ENCODE data around the gene ATAD5.
"Not testable (repeated sequence)": the region's sequence is repeated elsewhere in the genome, so short reads cannot be mapped to it uniquely, and the experiment has no call there.

ATAD5 gene

GRCh38 chr17:30831663-30832437 is at the start of gene ATAD5:
TSS of gene ATAD5 (plus strand) at chr17:30831966. CDS start at chr17:30832348, 382 bp downstream.
- peak within 1 kb of the TSS; percentile 99 for H3K27ac Mint-ChIP-seq
- H3K9me3 Mint-ChIP-seq: no peaks in the 10 kb centered on the region
- H3K36me3 Mint-ChIP-seq (ENCODE audit: low read depth): peaks cover 30% of the 10 kb centered on the region
- H3K4me1 Mint-ChIP-seq (ENCODE audit: low read depth): peaks cover 36% of the 10 kb centered on the region
- peak within 1 kb of the TSS; percentile 97 for H3K4me3 Mint-ChIP-seq
- H3K27me3 Mint-ChIP-seq: no peaks in the 10 kb centered on the region

- no peaks in the 10 kb centered on the region for H3K27me3 Mint-ChIP-seq
- peak overlapping the region; percentile 56 for H3K27ac Mint-ChIP-seq
- H3K9me3 Mint-ChIP-seq: no peaks in the 10 kb centered on the region
- H3K4me3 Mint-ChIP-seq: no peak overlapping the region
- peaks cover 47% of the 10 kb centered on the region for H3K36me3 Mint-ChIP-seq (ENCODE audit: low read depth)
- H3K4me1 Mint-ChIP-seq (ENCODE audit: low read depth): peaks cover 28% of the 10 kb centered on the region
These were observed 49.6 kb upstream of the ATAD5 start for GRCh38 chr17:30782206-30782605.

GRCh38 chr17:30788918-30789317 is 42.8 kb upstream of the ATAD5 start:
- Mint-ChIP-seq H3K27me3 (no peaks in the 10 kb centered on the region), H3K9me3 (no peaks in the 10 kb centered on the region), H3K36me3 (ENCODE audit: low read depth) (peaks cover 61% of the 10 kb centered on the region), H3K4me3 (no peak overlapping the region), H3K4me1 (ENCODE audit: low read depth) (peaks cover 24% of the 10 kb centered on the region), H3K27ac (peak overlapping the region; percentile 15)

- H3K36me3 Mint-ChIP-seq (ENCODE audit: low read depth): peaks cover 63% of the 10 kb centered on the region
- H3K4me1 Mint-ChIP-seq (ENCODE audit: low read depth): peaks cover 19% of the 10 kb centered on the region
- H3K27ac Mint-ChIP-seq: peak overlapping the region; percentile 57
- no peaks in the 10 kb centered on the region for H3K27me3 Mint-ChIP-seq
- H3K9me3 Mint-ChIP-seq: no peaks in the 10 kb centered on the region
- H3K4me3 Mint-ChIP-seq: no peak overlapping the region
These were observed 41.5 kb upstream of the ATAD5 start for GRCh38 chr17:30790279-30790678.

- H3K4me1 Mint-ChIP-seq (ENCODE audit: low read depth): peaks cover 36% of the 10 kb centered on the region
- H3K4me3 Mint-ChIP-seq: no peak overlapping the region
- no peaks in the 10 kb centered on the region for H3K27me3 Mint-ChIP-seq
- no peaks in the 10 kb centered on the region for H3K9me3 Mint-ChIP-seq
- H3K36me3 Mint-ChIP-seq (ENCODE audit: low read depth): peaks cover 68% of the 10 kb centered on the region
- peak overlapping the region; percentile 57 for H3K27ac Mint-ChIP-seq
These were observed 38.3 kb upstream of the ATAD5 start for GRCh38 chr17:30793282-30793977.

- H3K36me3 Mint-ChIP-seq (ENCODE audit: low read depth): peaks cover 62% of the 10 kb centered on the region
- no peaks in the 10 kb centered on the region for H3K27me3 Mint-ChIP-seq
These were observed 37.4 kb upstream of the ATAD5 start for GRCh38 chr17:30794372-30794771.

GRCh38 chr17:30796016-30796415 is 35.8 kb upstream of the ATAD5 start:
- peaks cover 20% of the 10 kb centered on the region for H3K4me1 Mint-ChIP-seq (ENCODE audit: low read depth)
- peak overlapping the region; percentile 69 for H3K27ac Mint-ChIP-seq
- H3K36me3 Mint-ChIP-seq (ENCODE audit: low read depth): peaks cover 62% of the 10 kb centered on the region
- H3K9me3 Mint-ChIP-seq: no peaks in the 10 kb centered on the region
- H3K4me3 Mint-ChIP-seq: no peak overlapping the region
- no peaks in the 10 kb centered on the region for H3K27me3 Mint-ChIP-seq

More at GRCh38 chr17:30794372-30794771, 37.4 kb upstream of the ATAD5 start:
- Mint-ChIP-seq H3K27ac (no peak overlapping the region), H3K4me3 (no peak overlapping the region), H3K9me3 (no peaks in the 10 kb centered on the region), H3K4me1 (ENCODE audit: low read depth) (peaks cover 30% of the 10 kb centered on the region)

GRCh38 chr17:30801671-30802070 is 30.1 kb upstream of the ATAD5 start:
- Mint-ChIP-seq H3K9me3 (no peaks in the 10 kb centered on the region), H3K4me3 (no peak overlapping the region), H3K27ac (peak overlapping the region; percentile 64), H3K36me3 (ENCODE audit: low read depth) (peaks cover 58% of the 10 kb centered on the region), H3K27me3 (no peaks in the 10 kb centered on the region), H3K4me1 (ENCODE audit: low read depth) (peaks cover 27% of the 10 kb centered on the region)

GRCh38 chr17:30805944-30806456 is 25.8 kb upstream of the ATAD5 start:
- peaks cover 47% of the 10 kb centered on the region for H3K36me3 Mint-ChIP-seq (ENCODE audit: low read depth)
- no peaks in the 10 kb centered on the region for H3K9me3 Mint-ChIP-seq
- peaks cover 60% of the 10 kb centered on the region for H3K4me1 Mint-ChIP-seq (ENCODE audit: low read depth)

GRCh38 chr17:30807896-30808295 is 23.9 kb upstream of the ATAD5 start:
- peaks cover 30% of the 10 kb centered on the region for H3K36me3 Mint-ChIP-seq (ENCODE audit: low read depth)
- H3K4me1 Mint-ChIP-seq (ENCODE audit: low read depth): peaks cover 71% of the 10 kb centered on the region
- H3K27me3 Mint-ChIP-seq: no peaks in the 10 kb centered on the region
- peak overlapping the region; percentile 43 for H3K4me3 Mint-ChIP-seq
- no peaks in the 10 kb centered on the region for H3K9me3 Mint-ChIP-seq
- peak overlapping the region; percentile 75 for H3K27ac Mint-ChIP-seq

More at GRCh38 chr17:30805944-30806456, 25.8 kb upstream of the ATAD5 start:
- Mint-ChIP-seq H3K27me3 (no peaks in the 10 kb centered on the region), H3K4me3 (no peak overlapping the region), H3K27ac (peak overlapping the region; percentile 80)

GRCh38 chr17:30808785-30809286 is 22.9 kb upstream of the ATAD5 start:
- peak overlapping the region; percentile 95 for H3K27ac Mint-ChIP-seq
- H3K36me3 Mint-ChIP-seq (ENCODE audit: low read depth): peaks cover 22% of the 10 kb centered on the region

GRCh38 chr17:30809867-30810266 is 21.9 kb upstream of the ATAD5 start:
- H3K4me3 Mint-ChIP-seq: peak overlapping the region; percentile 79
- H3K9me3 Mint-ChIP-seq: no peaks in the 10 kb centered on the region
- peaks cover 13% of the 10 kb centered on the region for H3K36me3 Mint-ChIP-seq (ENCODE audit: low read depth)
- H3K4me1 Mint-ChIP-seq (ENCODE audit: low read depth): peaks cover 82% of the 10 kb centered on the region
- H3K27me3 Mint-ChIP-seq: no peaks in the 10 kb centered on the region
- peak overlapping the region; percentile 95 for H3K27ac Mint-ChIP-seq

More at GRCh38 chr17:30808785-30809286, 22.9 kb upstream of the ATAD5 start:
- Mint-ChIP-seq H3K27me3 (no peaks in the 10 kb centered on the region), H3K4me3 (peak overlapping the region; percentile 79), H3K4me1 (ENCODE audit: low read depth) (peaks cover 80% of the 10 kb centered on the region), H3K9me3 (no peaks in the 10 kb centered on the region)

GRCh38 chr17:30812218-30813177 is 19.3 kb upstream of the ATAD5 start:
- H3K4me1 Mint-ChIP-seq (ENCODE audit: low read depth): peaks cover 69% of the 10 kb centered on the region
- peaks cover 20% of the 10 kb centered on the region for H3K36me3 Mint-ChIP-seq (ENCODE audit: low read depth)

GRCh38 chr17:30814236-30814635 is 17.5 kb upstream of the ATAD5 start:
- not testable (repeated sequence) for H3K4me3 Mint-ChIP-seq, H3K9me3 Mint-ChIP-seq, H3K27me3 Mint-ChIP-seq, H3K27ac Mint-ChIP-seq
- peaks cover 66% of the 10 kb centered on the region for H3K4me1 Mint-ChIP-seq (ENCODE audit: low read depth)
- peaks cover 23% of the 10 kb centered on the region for H3K36me3 Mint-ChIP-seq (ENCODE audit: low read depth)

More at GRCh38 chr17:30812218-30813177, 19.3 kb upstream of the ATAD5 start:
- Mint-ChIP-seq H3K27me3 (no peaks in the 10 kb centered on the region), H3K4me3 (no peak overlapping the region), H3K9me3 (no peaks in the 10 kb centered on the region), H3K27ac (peak overlapping the region; percentile 89)

All from stimulated activated naive CD8-positive, alpha-beta T cell treated with anti-CD3 and anti-CD28 coated beads, Interleukin-15, Interleukin-2, amounts not matched to agents 100 ng/mL and 50 ng/mL, for 24 hours (primary cell).